Esophagus squamous epithelium (tissue), 4 donors: ENCODE results near the gene LMTK2.

Experiments
- POLR2A ChIP-seq, 4 donors: fragments of 450-650 bp; IDR thresholded peaks; one replicate each; pipeline ENCODE4 v1.6.1; 2017; ENCODE audit warnings: antibody characterized with exemption in 4 of 4, mild to moderate bottlenecking in 4 of 4, moderate library complexity in 3 of 4
- TF ChIP-seq, protein P1 (sequence below), 6 experiments: fragments of 450-650 bp in 4 of 6; fragments of 200-600 bp in 2 of 6; sonication (generic) in 2 of 6; IDR thresholded peaks; one replicate each; pipeline ENCODE4 v1.5.1; 2016 to 2019; ENCODE audit warnings: antibody characterized with exemption in 6 of 6, mild to moderate bottlenecking in 4 of 6, moderate library complexity in 4 of 6

DNA sequence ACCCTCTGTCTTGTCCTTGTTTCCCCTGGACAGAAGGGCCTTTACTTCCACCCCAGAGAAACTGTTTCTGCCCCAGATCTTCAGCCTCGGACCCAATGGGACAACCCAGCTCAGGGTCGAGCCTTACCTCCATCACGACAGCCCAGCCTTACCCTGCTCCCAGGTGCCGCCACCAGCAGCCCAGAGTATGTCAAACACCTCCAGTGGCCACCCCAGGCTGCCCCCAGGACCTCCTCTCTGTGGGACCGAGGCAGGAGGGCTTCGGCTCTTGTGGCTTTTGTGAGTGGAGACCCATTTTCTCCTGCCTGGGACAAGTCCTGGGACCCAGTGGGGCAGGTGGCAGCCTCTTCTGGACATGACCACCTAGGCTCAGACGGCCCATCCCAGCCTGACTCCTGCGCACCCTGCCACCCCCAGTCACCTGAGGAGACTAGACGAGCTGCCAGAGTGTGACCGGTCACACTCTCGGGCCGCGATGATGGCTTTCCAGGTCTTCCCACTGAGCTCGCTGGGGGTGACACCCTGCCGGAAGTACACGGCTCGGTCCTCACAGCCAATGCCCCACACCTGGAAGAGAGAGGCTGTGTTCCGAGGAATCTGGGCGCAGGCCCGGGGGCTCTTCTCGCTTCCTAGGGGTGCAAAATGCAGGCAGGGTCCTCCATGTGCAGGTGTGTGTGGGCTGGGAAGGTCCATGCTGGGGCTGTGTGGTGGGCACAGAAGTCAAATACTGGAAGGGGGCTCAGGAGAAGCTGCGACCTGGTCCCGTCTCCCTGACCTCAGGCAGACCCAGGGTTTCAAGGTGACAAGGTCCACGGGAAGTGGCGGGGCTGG lies 129.9 kb downstream of the LMTK2 start:
- TF ChIP-seq, protein P1, sequence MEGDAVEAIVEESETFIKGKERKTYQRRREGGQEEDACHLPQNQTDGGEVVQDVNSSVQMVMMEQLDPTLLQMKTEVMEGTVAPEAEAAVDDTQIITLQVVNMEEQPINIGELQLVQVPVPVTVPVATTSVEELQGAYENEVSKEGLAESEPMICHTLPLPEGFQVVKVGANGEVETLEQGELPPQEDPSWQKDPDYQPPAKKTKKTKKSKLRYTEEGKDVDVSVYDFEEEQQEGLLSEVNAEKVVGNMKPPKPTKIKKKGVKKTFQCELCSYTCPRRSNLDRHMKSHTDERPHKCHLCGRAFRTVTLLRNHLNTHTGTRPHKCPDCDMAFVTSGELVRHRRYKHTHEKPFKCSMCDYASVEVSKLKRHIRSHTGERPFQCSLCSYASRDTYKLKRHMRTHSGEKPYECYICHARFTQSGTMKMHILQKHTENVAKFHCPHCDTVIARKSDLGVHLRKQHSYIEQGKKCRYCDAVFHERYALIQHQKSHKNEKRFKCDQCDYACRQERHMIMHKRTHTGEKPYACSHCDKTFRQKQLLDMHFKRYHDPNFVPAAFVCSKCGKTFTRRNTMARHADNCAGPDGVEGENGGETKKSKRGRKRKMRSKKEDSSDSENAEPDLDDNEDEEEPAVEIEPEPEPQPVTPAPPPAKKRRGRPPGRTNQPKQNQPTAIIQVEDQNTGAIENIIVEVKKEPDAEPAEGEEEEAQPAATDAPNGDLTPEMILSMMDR (IDR thresholded peaks at IDR 0.05) = no peak
- TF ChIP-seq POLR2A (IDR thresholded peaks at IDR 0.05) = no peak
